H1 (cell line): ENCODE results near the gene SPAG16. TPM values are rescaled to one million over a fixed set of nuclear protein-coding genes. Genes with fewer than 3 reads are reported as not detected.

Experiments
- CTCF ChIA-PET: fragments of 300-600 bp; sonication (Branson Sonifier 250); formaldehyde crosslinking; loops from one replicate; lab custom pipeline; 2021; ENCODE audit not compliant: partially characterized antibody; lab: Charles Lee
- POLR2A ChIA-PET: fragments of 300-600 bp; sonication (Branson Sonifier 250); formaldehyde crosslinking; loops from one replicate; lab custom pipeline; 2021; ENCODE audit warnings: inconsistent platforms; ENCODE audit not compliant: partially characterized antibody; lab: Charles Lee
- DNase-seq, 2 experiments: peaks; one replicate each; pipeline versions ENCODE4 v3.0.0 to v3.0.0-alpha.2; 2010 to 2022; ENCODE audit warnings: low spot score in 2 of 2, low read depth in 1 of 2, mixed read lengths in 1 of 2
- FAIRE-seq: peaks from 2 replicates; lab custom pipeline; 2011; peaks lifted over from hg19 to GRCh38; lab: Jason Lieb, UNC
- H2AFZ ChIP-seq: 2 replicates; pipeline ENCODE4 v1.8.1; 2012; ENCODE audit warnings: low read length, inconsistent platforms
- H2AK5ac ChIP-seq: 2 replicates; pipeline ENCODE4 v1.6.1; 2013; ENCODE audit warnings: low read depth, low read length
- H2BK120ac ChIP-seq: replicated peaks from 2 replicates; pipeline ENCODE3; 2013; ENCODE audit warnings: low read depth, low read length, inconsistent platforms
- H2BK12ac ChIP-seq: 2 replicates; pipeline ENCODE4 v1.6.1; 2013; ENCODE audit warnings: low read depth, low read length
- H2BK15ac ChIP-seq: 2 replicates; pipeline ENCODE4 v1.6.1; 2013; ENCODE audit warnings: low read length
- H2BK20ac ChIP-seq: 2 replicates; pipeline ENCODE4 v1.6.1; 2013; ENCODE audit warnings: low read length
- H2BK5ac ChIP-seq: 2 replicates; pipeline ENCODE4 v1.6.1; 2013; ENCODE audit warnings: low read depth, low read length
- H3K14ac ChIP-seq: 2 replicates; pipeline ENCODE4 v1.6.1; 2013; ENCODE audit warnings: inconsistent platforms; ENCODE audit not compliant: insufficient read length
- H3K18ac ChIP-seq: 2 replicates; pipeline ENCODE4 v1.6.1; 2013; ENCODE audit warnings: low read length; ENCODE audit errors: extremely low read depth
- H3K23ac ChIP-seq: 2 replicates; pipeline ENCODE4 v1.6.1; 2013; ENCODE audit warnings: inconsistent platforms; ENCODE audit not compliant: insufficient read length
- H3K23me2 ChIP-seq: 2 replicates; pipeline ENCODE4 v1.6.1; 2013; ENCODE audit warnings: low read depth, low read length
- H3K27ac ChIP-seq: 2 replicates; pipeline ENCODE4 v1.6.1; 2011; ENCODE audit warnings: low read depth, low read length, inconsistent platforms
- H3K27me3 ChIP-seq, 4 experiments: replicated peaks in 1 of 4; 1 replicate in 1 of 4; 2 replicates in 3 of 4; pipeline versions ENCODE4 v1.6.1 to v1.8.1; 2011 to 2013; ENCODE audit warnings: low read length in 3 of 4, mild to moderate bottlenecking in 3 of 4, inconsistent platforms in 2 of 4, mixed read lengths in 2 of 4, moderate library complexity in 1 of 4; ENCODE audit not compliant: control insufficient read depth in 3 of 4, insufficient read depth in 3 of 4; ENCODE audit errors: extremely low read depth in 1 of 4
- H3K36me3 ChIP-seq, 4 experiments: 2 replicates each; pipeline versions ENCODE4 v1.6.1 to v1.8.1; 2011 to 2013; ENCODE audit warnings: mild to moderate bottlenecking in 4 of 4, low read length in 3 of 4, moderate library complexity in 2 of 4, control low read depth in 1 of 4, inconsistent platforms in 1 of 4; ENCODE audit not compliant: insufficient read depth in 4 of 4, control insufficient read depth in 2 of 4
- H3K4ac ChIP-seq: replicated peaks from 2 replicates; pipeline ENCODE3; 2013; ENCODE audit warnings: low read length, low read depth, mixed read lengths, inconsistent platforms; ENCODE audit not compliant: insufficient read length
- H3K4me1 ChIP-seq, 4 experiments: replicated peaks in 1 of 4; 1 replicate in 1 of 4; 2 replicates in 3 of 4; pipeline versions ENCODE4 v1.6.1 to v1.8.1; 2011 to 2013; ENCODE audit warnings: low read length in 3 of 4, inconsistent platforms in 2 of 4, mixed read lengths in 1 of 4; ENCODE audit not compliant: insufficient read depth in 4 of 4, control insufficient read depth in 3 of 4
- H3K4me2 ChIP-seq, 2 experiments: 2 replicates each; pipeline versions ENCODE4 v1.6.1 to v1.8.1; 2011 to 2013; ENCODE audit warnings: low read depth in 2 of 2, low read length in 2 of 2, control low read depth in 1 of 2, inconsistent platforms in 1 of 2, mild to moderate bottlenecking in 1 of 2; ENCODE audit not compliant: insufficient read depth in 1 of 2
- H3K4me3 ChIP-seq, 4 experiments: fragments of 200-600, 300-600 bp in 1 of 4; sonication (generic), shearing (Covaris generic), sonication (Bioruptor Twin) in 1 of 4; 2 replicates each; pipeline versions ENCODE4 v1.5.1 to v1.8.1; 2011 to 2016; ENCODE audit warnings: low read length in 4 of 4, low read depth in 3 of 4, control low read depth in 2 of 4, inconsistent platforms in 2 of 4, mild to moderate bottlenecking in 2 of 4, mixed read lengths in 1 of 4, moderate library complexity in 1 of 4; ENCODE audit not compliant: insufficient read depth in 2 of 4; ENCODE audit errors: extremely low read depth in 1 of 4
- H3K56ac ChIP-seq: replicated peaks from 2 replicates; pipeline ENCODE3; 2013; ENCODE audit warnings: low read depth, mild to moderate bottlenecking, mixed read lengths, low read length, inconsistent platforms; ENCODE audit not compliant: insufficient read length
- H3K79me1 ChIP-seq: 2 replicates; pipeline ENCODE4 v1.6.1; 2013; ENCODE audit warnings: low read depth, low read length, control low read depth
- H3K79me2 ChIP-seq, 2 experiments: 2 replicates each; pipeline versions ENCODE4 v1.6.1 to v1.8.1; 2012 to 2013; ENCODE audit warnings: low read length in 2 of 2, mild to moderate bottlenecking in 2 of 2, inconsistent platforms in 1 of 2; ENCODE audit not compliant: insufficient read depth in 2 of 2, control insufficient read depth in 1 of 2
- H3K9ac ChIP-seq, 4 experiments: replicated peaks in 1 of 4; 1 replicate in 1 of 4; 2 replicates in 3 of 4; pipeline versions ENCODE4 v1.6.1 to v1.8.1; 2011 to 2013; ENCODE audit warnings: low read depth in 3 of 4, low read length in 3 of 4, control low read depth in 2 of 4, mild to moderate bottlenecking in 2 of 4, moderate library complexity in 2 of 4, inconsistent platforms in 1 of 4; ENCODE audit errors: extremely low read depth in 1 of 4
- H3K9me3 ChIP-seq, 2 experiments: 2 replicates each; pipeline versions ENCODE4 v1.6.1 to v1.8.1; 2012 to 2013; ENCODE audit warnings: mild to moderate bottlenecking in 2 of 2, moderate library complexity in 2 of 2, control low read depth in 1 of 2, inconsistent platforms in 1 of 2, low read depth in 1 of 2, low read length in 1 of 2, mixed read lengths in 1 of 2; ENCODE audit not compliant: insufficient read depth in 2 of 2
- H4K20me1 ChIP-seq, 2 experiments: replicated peaks in 1 of 2; 2 replicates each; pipeline versions ENCODE3 to v1.8.1; 2011 to 2013; ENCODE audit warnings: inconsistent platforms in 2 of 2, low read length in 2 of 2, mild to moderate bottlenecking in 1 of 2; ENCODE audit not compliant: insufficient read depth in 2 of 2, control insufficient read depth in 1 of 2
- H4K5ac ChIP-seq: 2 replicates; pipeline ENCODE4 v1.6.1; 2013; ENCODE audit warnings: low read length, low read depth, mixed read lengths, inconsistent platforms; ENCODE audit not compliant: insufficient read length
- H4K8ac ChIP-seq: 2 replicates; pipeline ENCODE4 v1.8.0; 2013; ENCODE audit warnings: mild to moderate bottlenecking, moderate library complexity, low read length, inconsistent platforms; ENCODE audit not compliant: insufficient read depth; ENCODE audit errors: extremely low read depth
- H4K91ac ChIP-seq: replicated peaks from 2 replicates; pipeline ENCODE3; 2013; ENCODE audit warnings: low read length, mixed read lengths, inconsistent platforms; ENCODE audit not compliant: insufficient read length
- CREB1 ChIP-seq: IDR thresholded peaks from 2 replicates; pipeline ENCODE4 v1.6.1; 2012; ENCODE audit warnings: inconsistent platforms
- NANOG ChIP-seq: IDR thresholded peaks from 2 replicates; pipeline ENCODE4 v1.6.1; 2011; ENCODE audit warnings: low read length, low read depth, mild to moderate bottlenecking, inconsistent platforms; ENCODE audit not compliant: insufficient read depth, poor library complexity, severe bottlenecking
- WGBS, 2 experiments: shearing (Covaris generic) in 1 of 2; methylation state at CpG; one replicate each; pipeline versions ENCODE4 v1.1.6 to v1.1.7; 2013 to 2015; ENCODE audit warnings: low lambda C conversion rate in 2 of 2, mixed read lengths in 2 of 2, inconsistent platforms in 1 of 2, low coverage in 1 of 2, missing lambda C conversion rate in 1 of 2; ENCODE audit not compliant: insufficient replicate concordance in 2 of 2, insufficient coverage in 1 of 2, insufficient read length in 1 of 2; ENCODE audit errors: extremely low coverage in 1 of 2, missing lambda C conversion rate in 1 of 2; 5-methylcytosine and 5-hydroxymethylcytosine counted together
- polyA plus RNA-seq, 7 experiments: library from polyadenylated mRNA; depleted of rRNA in 3 of 7; stranded (reverse) in 5 of 7; unstranded in 2 of 7; fragments of >200 nt in 5 of 7; fragments of 200-250 nt in 2 of 7; gene quantifications; 1 replicate in 5 of 7; 2 replicates in 1 of 7; 4 replicates in 1 of 7; pipeline versions ENCODE4 v1.2.1 to v1.2.3, GENCODE V29; 2011 to 2013; ENCODE audit warnings: missing spikeins in 2 of 7, mixed read lengths in 2 of 7
- total RNA-seq: library from RNA; stranded (reverse); fragmentation: NEBNext Ultra II Directional; extraction: Animal tissue kit (Norgen Biotek cat#: 25700); gene quantifications from 2 replicates; pipeline ENCODE4 v1.2.1, GENCODE V29; 2021

SPAG16 gene
- total and polyA plus RNA-seq, 2 of the 8 experiments (the other 6 are each of a cell fraction or from before 2014, with no cell fraction given): 6.0 to 14.9 TPM

DNA sequence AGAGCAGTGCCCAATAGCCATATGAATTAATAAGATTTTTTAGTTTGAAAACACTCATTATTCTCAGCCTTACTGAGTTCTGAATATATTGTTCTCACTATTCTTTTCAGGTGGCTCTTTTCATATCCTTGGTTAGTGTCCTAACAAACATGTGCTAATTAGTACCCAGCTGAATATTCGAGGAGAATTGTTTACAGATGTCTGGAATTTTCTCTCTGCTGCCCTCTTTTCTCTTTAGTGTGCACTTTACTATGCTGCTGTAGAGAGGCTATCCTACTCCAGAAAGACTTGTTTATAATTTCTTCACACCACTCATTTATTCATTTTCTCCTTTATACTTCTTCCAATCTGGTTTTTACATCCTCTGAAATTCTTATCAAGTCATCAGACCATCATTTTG is 405.3 kb downstream of the SPAG16 start:
- H3K79me1 ChIP-seq: no peaks in the 10 kb centered on the region
- TF ChIP-seq CREB1 (no peak), NANOG (no peak)
- H2AFZ ChIP-seq: no peak overlapping the region
- no peaks in the 10 kb centered on the region for H4K20me1 ChIP-seq
- H3K23me2 ChIP-seq: no peaks in the 10 kb centered on the region
- H3K56ac ChIP-seq: no peak overlapping the region
- H2BK120ac ChIP-seq: no peak overlapping the region
- H2BK20ac ChIP-seq: no peak overlapping the region
- no peak overlapping the region for H2AK5ac ChIP-seq
- H3K23ac ChIP-seq: no peak overlapping the region
- DNase-seq (no peak), FAIRE-seq (no peak)
- no peaks in the 10 kb centered on the region; a peak in 1 of 8 replicates for H3K36me3 ChIP-seq
- no peak overlapping the region for H4K91ac ChIP-seq
- no peak overlapping the region for H3K14ac ChIP-seq
- H3K4me2 ChIP-seq: no peak overlapping the region
- no peak overlapping the region for H3K4me3 ChIP-seq
- no peak overlapping the region for H2BK15ac ChIP-seq
- 69% methylated on average over 1 of the region's 1 CpG; no CpG with 5 or more reads in 1 of the 2 experiments for WGBS, 2 experiments
- peaks cover 6 to 9% of the 10 kb centered on the region in 2 experiments; a peak in 3 of 4 replicates for H3K9me3 ChIP-seq
- H3K4me1 ChIP-seq: peaks cover 0 to 4% (median 2%) of the 10 kb centered on the region in 4 experiments; a peak in 2 of 7 replicates
- POLR2A ChIA-PET: no interaction called here
- H3K27ac ChIP-seq: no peak overlapping the region
- H3K18ac ChIP-seq: no peak overlapping the region
- no peak overlapping the region for H4K8ac ChIP-seq
- CTCF ChIA-PET: no interaction called here
- no peak overlapping the region for H3K4ac ChIP-seq
- H2BK12ac ChIP-seq: no peak overlapping the region
- H3K9ac ChIP-seq: no peak overlapping the region
- H3K79me2 ChIP-seq: no peaks in the 10 kb centered on the region
- H2BK5ac ChIP-seq: no peak overlapping the region
- no peaks in the 10 kb centered on the region for H3K27me3 ChIP-seq
- peak overlapping the region; percentile 36 for H4K5ac ChIP-seq
